Measurements from ENCODE around the gene LNP1.

DNA sequence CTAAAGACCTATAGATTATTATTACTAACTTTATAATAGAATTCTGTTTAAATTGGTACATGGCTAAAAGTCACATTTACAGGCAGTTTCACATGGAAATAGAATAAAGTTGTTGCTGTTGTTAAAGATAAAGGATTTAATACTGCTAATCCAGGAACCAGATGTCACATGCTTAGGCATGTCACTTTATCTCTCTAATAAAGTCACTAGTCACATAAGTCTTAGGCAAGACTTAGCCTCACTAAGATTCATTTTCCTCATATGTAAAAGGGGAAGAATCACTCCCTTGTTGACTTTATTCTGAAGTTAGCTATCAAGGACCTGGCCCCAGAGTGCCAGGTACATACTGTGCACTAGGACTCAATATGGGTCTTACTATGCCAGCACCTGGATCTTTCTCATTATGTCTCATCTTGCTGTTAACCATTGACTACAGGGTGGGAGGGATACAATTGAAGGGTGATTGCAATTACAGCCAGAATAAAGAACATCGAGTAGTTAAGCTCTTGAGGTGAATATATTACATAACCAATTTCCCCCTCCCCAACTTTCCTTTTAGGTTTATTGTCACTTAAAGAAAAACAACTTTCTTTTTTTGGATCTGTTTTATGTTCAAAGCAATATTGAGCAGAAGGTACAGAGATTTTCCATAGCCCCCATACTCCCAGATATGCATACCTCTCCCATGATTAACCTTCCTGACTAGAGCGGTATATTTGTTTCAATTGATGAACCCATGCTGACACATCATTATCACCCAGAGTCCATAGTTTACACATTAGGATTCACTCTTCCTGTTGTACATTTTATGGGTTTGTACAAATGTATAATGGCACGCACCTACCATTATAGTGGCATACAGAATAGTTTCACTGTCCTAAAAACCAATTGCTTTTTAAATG is 36.6 kb downstream of the LNP1 start:
- TF ChIP-seq CTCF (IDR thresholded peaks at IDR 0.05) (no peak), POLR2A (IDR thresholded peaks at IDR 0.05) (no peak)

Data from Peyer's patch (tissue), 4 donors.